NCI-H510A (cell line): ENCODE measurements around the gene CRTAP.
"Not testable (repeated sequence)": the region's sequence is repeated elsewhere in the genome, so short reads cannot be mapped to it uniquely, and the experiment has no call there.

Source experiments
- DNase-seq: peaks from one replicate; lab custom pipeline; 2025; lab: John Stamatoyannopoulos, UW

Gene CRTAP

GRCh38 chr3:33099701-33100100 lies 14.1 kb upstream of the CRTAP start:
- no peak for DNase-seq

- DNase-seq = no peak
These were observed 13.6 kb upstream of the CRTAP start for GRCh38 chr3:33100229-33100628.

- no peak for DNase-seq
These were observed 10.8 kb upstream of the CRTAP start for GRCh38 chr3:33103034-33103433.

DNA sequence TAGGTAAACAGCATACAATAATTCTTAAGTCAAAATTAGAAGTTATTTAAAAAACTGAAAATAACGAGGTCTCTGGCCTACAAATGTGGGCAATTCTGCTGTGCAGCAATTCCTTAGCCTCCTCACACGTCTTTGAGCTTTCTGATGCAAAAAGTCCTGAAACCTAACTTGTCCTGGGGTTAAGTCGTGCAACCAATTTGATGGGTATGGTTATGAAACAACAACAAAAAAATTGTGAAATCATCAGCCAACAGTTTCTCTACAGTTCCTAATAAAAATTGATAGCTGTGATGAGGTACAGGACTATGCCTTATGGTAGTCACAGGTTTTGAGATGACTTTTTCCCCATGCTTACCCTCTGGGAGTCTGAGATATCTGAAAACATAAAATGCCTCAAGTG lies 10.3 kb upstream of the CRTAP start:
- DNase-seq = no peak

GRCh38 chr3:33104803-33105202 lies 9.0 kb upstream of the CRTAP start:
- DNase-seq = no peak

GRCh38 chr3:33105341-33105948 lies 8.4 kb upstream of the CRTAP start:
- no peak for DNase-seq

- DNase-seq = not testable (repeated sequence)
These were observed 7.0 kb upstream of the CRTAP start for GRCh38 chr3:33106854-33107253.

GRCh38 chr3:33111581-33111980 lies 2.2 kb upstream of the CRTAP start:
- DNase-seq = no peak

GRCh38 chr3:33114622-33115023 lies 809 bp downstream of the CRTAP start:
- DNase-seq = no peak

DNA sequence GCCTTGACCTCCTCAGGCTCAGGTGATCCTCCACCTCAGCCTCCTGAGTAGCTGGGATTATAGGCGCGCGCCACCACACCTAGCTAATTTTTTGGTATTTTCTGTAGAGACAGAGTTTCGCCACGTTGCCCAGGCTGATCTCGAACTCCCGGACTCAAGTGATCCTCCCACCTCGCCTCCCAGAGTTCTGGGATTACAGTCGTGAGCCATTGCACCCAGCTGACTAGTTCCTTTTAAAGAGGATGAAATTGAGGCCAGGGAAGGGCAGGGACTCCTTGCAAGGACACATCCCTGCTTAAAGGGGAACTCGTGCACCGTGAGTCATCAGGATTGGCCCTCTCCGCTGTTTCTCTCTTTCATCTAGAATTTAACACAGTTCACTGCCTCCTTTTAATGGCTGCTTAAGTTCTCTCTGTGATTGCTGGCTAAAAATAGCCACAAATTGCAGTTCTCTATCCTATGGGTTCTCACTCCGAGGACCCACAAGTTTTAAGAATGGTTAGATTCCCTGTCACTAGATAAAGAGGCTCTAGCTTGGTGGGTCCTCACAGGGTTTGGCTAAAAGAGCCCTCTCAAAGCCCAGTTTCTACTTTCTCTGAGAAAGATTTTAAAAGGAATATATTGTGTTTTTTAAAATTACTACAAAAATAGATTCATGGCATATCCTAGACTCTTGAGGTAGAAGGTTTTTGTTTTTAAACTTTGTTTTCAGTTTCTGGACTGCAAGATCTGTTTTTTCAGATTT lies 1.4 kb downstream of the CRTAP start:
- no peak for DNase-seq

GRCh38 chr3:33117461-33117860 lies 3.6 kb downstream of the CRTAP start:
- DNase-seq = no peak

- no peak for DNase-seq
These were observed 6.1 kb downstream of the CRTAP start for GRCh38 chr3:33119891-33120290.

DNA sequence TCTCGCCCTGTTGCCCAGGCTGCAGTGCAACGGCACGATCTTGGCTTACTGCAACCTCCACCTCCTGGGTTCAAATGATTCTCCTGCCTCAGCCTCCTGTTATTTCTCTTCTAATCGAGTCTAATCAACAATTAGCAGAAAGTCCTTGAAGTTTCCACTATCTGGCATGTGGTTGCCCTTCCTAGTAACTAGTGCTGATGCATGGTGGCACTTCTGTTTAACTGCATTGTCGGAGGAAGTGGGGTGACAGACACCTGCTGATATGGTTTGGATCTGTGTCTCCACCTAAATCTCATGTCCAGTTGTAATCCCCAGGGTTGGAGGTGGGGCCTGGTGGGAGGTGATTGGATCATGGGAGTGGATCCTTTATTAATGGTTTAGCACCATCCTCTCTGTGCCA lies 9.2 kb downstream of the CRTAP start:
- DNase-seq = no peak

- DNase-seq = no peak
These were observed 10.8 kb downstream of the CRTAP start for GRCh38 chr3:33124638-33125037.

DNA sequence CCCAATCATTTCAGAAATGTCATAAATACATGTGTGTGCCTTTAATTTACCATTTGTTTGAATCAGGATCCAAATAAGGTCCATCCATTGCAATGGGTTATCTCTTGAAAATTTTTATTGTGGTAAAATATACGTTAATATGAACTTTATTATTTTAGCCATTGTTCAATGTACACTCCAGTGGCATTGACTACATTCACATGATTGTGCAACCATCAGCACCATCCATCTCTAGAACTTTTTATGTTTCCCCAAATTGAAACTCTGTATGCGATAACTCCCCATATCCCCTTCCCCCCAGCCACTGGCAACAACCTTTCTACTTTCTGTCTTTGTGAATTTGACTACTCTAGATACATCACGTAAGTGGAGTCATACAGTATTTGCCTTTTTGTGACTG lies 12.0 kb downstream of the CRTAP start:
- no peak for DNase-seq

DNA sequence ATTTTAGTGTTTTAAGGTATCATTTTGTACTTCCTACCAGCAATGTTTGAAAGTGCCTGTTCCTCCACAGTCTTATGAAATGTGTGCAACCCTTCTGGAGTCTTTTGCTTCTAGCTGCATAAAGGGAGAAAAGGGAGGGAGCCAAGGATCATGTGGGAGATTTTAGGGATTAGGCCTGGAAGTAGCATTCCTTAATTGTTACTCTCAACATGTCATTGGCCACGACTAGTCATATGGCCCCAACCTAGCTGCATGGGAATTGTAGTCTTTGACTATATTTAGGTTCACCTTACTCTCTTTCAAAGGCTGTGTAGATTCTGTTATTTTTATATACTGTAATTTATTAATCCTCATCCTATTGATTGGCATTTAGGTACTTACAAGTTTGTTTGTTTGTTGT lies 14.9 kb downstream of the CRTAP start:
- no peak for DNase-seq

DNA sequence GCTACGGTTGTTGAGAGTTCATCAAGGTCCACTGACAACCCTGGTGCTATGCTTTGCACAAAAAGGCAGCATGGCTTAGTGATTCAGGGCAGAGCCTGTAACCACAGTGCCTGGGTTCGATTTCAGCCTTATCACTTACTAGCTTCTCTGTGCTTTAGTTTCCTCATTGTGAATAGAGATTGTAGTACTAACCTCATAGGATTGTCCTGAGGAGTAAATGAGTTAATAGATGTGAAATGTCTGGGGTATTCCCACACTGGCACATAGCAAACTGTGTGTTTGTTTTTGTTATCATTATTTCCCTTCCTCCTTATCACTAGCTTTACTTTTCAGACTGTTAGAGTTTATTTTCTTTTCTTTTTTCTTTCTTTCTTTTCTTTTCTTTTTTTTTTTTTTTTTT lies 16.3 kb downstream of the CRTAP start:
- DNase-seq = no peak

GRCh38 chr3:33131331-33132018 lies 17.7 kb downstream of the CRTAP start:
- DNase-seq = peak; percentile 15

DNA sequence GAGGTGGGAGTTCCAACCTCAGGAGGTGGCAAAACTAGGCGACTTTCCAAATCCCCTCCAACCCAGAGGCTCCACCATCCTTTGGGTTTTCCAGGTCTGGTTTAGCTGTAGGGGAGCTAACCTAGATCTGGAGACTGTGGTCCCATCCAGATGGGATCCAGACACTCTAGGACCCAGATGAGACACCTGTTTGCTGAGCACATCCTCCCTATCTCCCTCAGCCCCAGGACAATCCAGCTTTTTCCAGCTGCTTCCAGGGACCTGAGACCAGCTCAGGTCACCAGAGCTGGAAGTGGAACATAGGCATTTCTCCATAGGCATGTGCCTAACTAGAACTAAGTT lies 18.2 kb downstream of the CRTAP start:
- no peak for DNase-seq

GRCh38 chr3:33134026-33134625 lies 20.3 kb downstream of the CRTAP start:
- DNase-seq = no peak

DNA sequence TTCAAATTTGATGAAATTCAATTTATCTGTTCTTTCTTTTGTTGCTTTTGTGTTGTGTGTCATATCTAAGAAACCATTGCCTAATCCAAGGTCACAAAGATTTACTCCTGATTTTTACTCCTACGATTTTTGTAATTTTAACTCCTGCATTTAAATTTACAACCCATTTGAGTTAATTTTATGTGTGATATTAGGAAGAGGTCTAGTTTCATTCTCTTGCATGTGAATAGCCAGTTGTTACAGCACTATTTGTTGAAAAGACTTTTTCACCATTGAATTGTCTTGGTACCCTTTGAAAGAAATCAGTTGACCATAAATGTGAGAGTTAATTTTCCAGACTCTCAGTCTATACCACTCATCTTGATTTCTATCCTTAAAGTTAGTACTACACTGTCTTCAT lies 23.9 kb downstream of the CRTAP start:
- DNase-seq = no peak

GRCh38 chr3:33139006-33139623 lies 25.3 kb downstream of the CRTAP start:
- DNase-seq = not testable (repeated sequence)

DNA sequence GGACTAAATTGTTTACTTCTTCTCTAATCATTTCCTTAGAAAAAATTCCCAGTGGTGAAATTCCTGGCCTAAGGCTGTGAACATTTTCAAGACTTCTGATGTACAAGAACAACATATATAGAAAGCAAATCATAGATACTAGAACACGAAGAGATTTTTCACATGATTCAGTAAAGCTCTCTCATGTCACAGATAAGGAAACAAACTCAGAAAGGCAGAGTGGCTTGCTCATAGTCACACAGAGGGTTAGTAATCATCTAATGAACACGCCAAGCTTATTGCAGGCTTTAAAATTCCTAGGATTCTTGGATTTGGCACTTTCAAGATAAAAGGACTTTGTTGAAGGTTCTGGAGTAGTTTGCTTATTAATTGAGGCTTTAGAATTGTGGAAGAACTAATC lies 26.2 kb downstream of the CRTAP start:
- no peak for DNase-seq
